ENCODE data around the gene SNX10.

Gene SNX10

GRCh38 chr7:26328498-26329390, 37.1 kb downstream of the SNX10 start:
- no peak overlapping the region for H3K27ac ChIP-seq
- TF ChIP-seq CTCF (conservative IDR thresholded peaks at IDR 0.05), result no peak

- H3K27ac ChIP-seq, result no peak overlapping the region
- TF ChIP-seq CTCF (conservative IDR thresholded peaks at IDR 0.05), result no peak
Observed at GRCh38 chr7:26329520-26330255, 38.0 kb downstream of the SNX10 start.

GRCh38 chr7:26331113-26331512, 39.5 kb downstream of the SNX10 start:
- H3K27ac ChIP-seq, result no peak overlapping the region
- TF ChIP-seq CTCF (conservative IDR thresholded peaks at IDR 0.05), result no peak

- no peak for TF ChIP-seq CTCF (conservative IDR thresholded peaks at IDR 0.05)
- H3K27ac ChIP-seq, result no peak overlapping the region
Observed at GRCh38 chr7:26331789-26332188, 40.1 kb downstream of the SNX10 start.

GRCh38 chr7:26332698-26333097, 41.0 kb downstream of the SNX10 start:
- no peak for TF ChIP-seq CTCF (conservative IDR thresholded peaks at IDR 0.05)
- no peak overlapping the region for H3K27ac ChIP-seq

GRCh38 chr7:26334166-26334859, 42.7 kb downstream of the SNX10 start:
- TF ChIP-seq CTCF (conservative IDR thresholded peaks at IDR 0.05), result no peak
- H3K27ac ChIP-seq, result no peak overlapping the region

Data from VCaP (cell line).